ENCODE data around the gene CPLANE1.
A peak's percentile ranks its signal among the peaks of the same experiment; 100 is the strongest.
"Not testable (repeated sequence)": the region's sequence is repeated elsewhere in the genome, so short reads cannot be mapped to it uniquely, and the experiment has no call there.

Gene CPLANE1

DNA sequence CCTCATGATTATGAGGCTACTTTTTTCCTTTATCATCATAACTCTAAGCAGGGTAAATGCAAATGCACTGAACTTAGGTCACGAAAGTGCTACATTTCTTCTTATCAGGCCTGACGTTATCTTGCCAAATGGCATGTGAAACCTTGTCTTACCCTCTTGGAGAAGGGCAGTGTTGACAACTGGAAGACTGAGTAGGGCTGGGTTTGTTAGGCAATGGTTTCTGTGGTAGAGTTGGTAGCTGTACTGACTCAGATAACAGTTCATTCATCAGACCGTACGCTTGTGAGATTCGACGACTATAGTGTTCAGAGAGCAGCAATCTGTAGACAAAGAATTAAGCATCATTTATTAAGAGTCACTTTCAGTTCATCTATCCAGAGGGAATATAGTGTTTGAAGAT, 127.7 kb downstream of the CPLANE1 start:
- no peak for DNase-seq (ENCODE audit: insufficient read length, low spot score)
- no peak for TF ChIP-seq POLR2A (IDR thresholded peaks at IDR 0.05; ENCODE audit: low read depth, low read length)
- FAIRE-seq, result peak; percentile 6

GRCh38 chr5:37121027-37121426, 128.1 kb downstream of the CPLANE1 start:
- no peak for TF ChIP-seq POLR2A (IDR thresholded peaks at IDR 0.05; ENCODE audit: low read depth, low read length)
- DNase-seq (ENCODE audit: insufficient read length, low spot score) (no peak), FAIRE-seq (no peak)

GRCh38 chr5:37120270-37120669, 128.9 kb downstream of the CPLANE1 start:
- DNase-seq (ENCODE audit: insufficient read length, low spot score) (no peak), FAIRE-seq (no peak)
- TF ChIP-seq POLR2A (IDR thresholded peaks at IDR 0.05; ENCODE audit: low read depth, low read length), result no peak

- FAIRE-seq (no peak), DNase-seq (ENCODE audit: insufficient read length, low spot score) (no peak)
- no peak for TF ChIP-seq POLR2A (IDR thresholded peaks at IDR 0.05; ENCODE audit: low read depth, low read length)
These were observed 132.8 kb downstream of the CPLANE1 start for GRCh38 chr5:37116359-37116758.

DNA sequence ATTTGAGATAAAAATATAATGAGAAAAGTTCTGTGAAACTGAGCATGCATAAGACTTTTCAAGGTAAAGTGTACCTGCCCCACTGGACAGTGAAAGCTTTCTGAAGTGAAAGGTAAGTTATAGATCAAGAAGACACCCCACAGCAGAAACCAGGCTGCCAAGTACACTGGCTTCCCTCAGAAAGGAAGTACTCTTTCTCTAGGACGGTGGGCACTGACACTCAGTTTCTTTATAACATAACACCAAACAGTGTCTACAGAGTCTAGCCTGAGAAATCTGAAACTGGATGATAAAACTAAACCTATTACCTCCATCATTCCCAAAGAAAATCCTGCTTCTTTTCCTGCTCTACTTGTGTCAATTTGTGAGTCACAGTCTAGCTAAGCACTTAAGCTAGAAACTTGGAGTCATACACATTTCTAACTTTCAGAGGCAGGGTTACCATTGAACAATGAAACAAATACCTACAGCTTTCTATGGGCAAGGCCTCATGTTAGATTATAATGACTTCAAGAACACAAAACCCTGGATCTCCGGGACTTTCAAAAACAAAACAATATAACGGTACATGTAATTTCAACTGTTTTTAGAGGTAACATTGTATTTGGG, 136.7 kb downstream of the CPLANE1 start:
- TF ChIP-seq POLR2A (IDR thresholded peaks at IDR 0.05; ENCODE audit: low read depth, low read length), result no peak
- DNase-seq (ENCODE audit: insufficient read length, low spot score) (no peak), FAIRE-seq (no peak)

- DNase-seq (ENCODE audit: insufficient read length, low spot score) (no peak), FAIRE-seq (no peak)
- no peak for TF ChIP-seq POLR2A (IDR thresholded peaks at IDR 0.05; ENCODE audit: low read depth, low read length)
These were observed 137.5 kb downstream of the CPLANE1 start for GRCh38 chr5:37111426-37112382.

DNA sequence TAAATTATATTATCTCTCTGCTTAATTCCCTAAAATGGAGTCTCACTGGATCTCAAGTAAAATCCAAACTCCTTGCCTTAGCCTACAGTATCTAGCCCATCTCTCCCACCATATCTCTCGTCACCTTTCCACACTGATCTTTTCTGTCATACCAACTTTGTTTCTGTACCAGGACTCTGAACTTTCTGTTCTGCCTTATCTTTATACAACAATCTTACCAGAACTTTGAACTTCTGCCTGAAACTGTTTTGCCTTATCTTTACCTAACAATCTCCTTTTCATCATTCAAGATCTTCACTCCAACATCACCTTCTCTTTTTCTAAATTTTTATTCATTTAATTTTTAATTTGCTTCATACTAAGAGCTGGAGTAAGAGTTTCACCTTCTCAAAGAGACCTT, 139.0 kb downstream of the CPLANE1 start:
- DNase-seq (ENCODE audit: insufficient read length, low spot score), result no peak
- FAIRE-seq, result no peak
- no peak for TF ChIP-seq POLR2A (IDR thresholded peaks at IDR 0.05; ENCODE audit: low read depth, low read length)

- no peak for DNase-seq (ENCODE audit: insufficient read length, low spot score)
- no peak for FAIRE-seq
- TF ChIP-seq POLR2A (IDR thresholded peaks at IDR 0.05; ENCODE audit: low read depth, low read length), result no peak
These were observed 139.8 kb downstream of the CPLANE1 start for GRCh38 chr5:37109338-37109737.

DNA sequence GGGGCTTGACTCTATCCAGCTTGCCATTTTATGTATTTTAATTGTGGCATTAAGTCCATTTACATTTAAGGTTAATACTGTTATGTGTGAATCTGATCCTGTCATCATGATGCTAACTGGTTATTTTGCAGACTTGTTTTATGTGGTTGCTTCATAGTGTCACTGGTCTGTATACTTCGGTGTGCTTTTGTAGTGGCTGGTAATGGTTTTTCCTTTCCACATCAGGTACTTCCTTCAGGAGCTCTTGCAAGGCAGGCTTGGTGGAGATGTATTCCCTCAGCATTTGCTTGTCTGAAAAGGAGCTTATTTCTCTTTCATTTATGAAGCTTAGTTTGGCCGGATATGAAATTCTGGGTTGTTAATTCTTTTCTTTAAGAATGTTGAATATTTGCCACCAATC, 145.9 kb downstream of the CPLANE1 start:
- DNase-seq (ENCODE audit: insufficient read length, low spot score), result no peak
- TF ChIP-seq POLR2A (IDR thresholded peaks at IDR 0.05; ENCODE audit: low read depth, low read length), result no peak
- no peak for FAIRE-seq

- FAIRE-seq; DNase-seq (ENCODE audit: insufficient read length, low spot score): not testable (repeated sequence)
These were observed 149.9 kb downstream of the CPLANE1 start for GRCh38 chr5:37099267-37099666.

- DNase-seq (ENCODE audit: insufficient read length, low spot score), result not testable (repeated sequence)
These were observed 155.4 kb downstream of the CPLANE1 start for GRCh38 chr5:37093795-37094194.

GRCh38 chr5:37090781-37091180, 158.4 kb downstream of the CPLANE1 start:
- FAIRE-seq (no peak), DNase-seq (ENCODE audit: insufficient read length, low spot score) (no peak)
- TF ChIP-seq POLR2A (IDR thresholded peaks at IDR 0.05; ENCODE audit: low read depth, low read length), result no peak

More at GRCh38 chr5:37093795-37094194, 155.4 kb downstream of the CPLANE1 start:
- not testable (repeated sequence) for FAIRE-seq

GRCh38 chr5:37090123-37090726, 159.0 kb downstream of the CPLANE1 start:
- no peak for DNase-seq (ENCODE audit: insufficient read length, low spot score)
- TF ChIP-seq POLR2A (IDR thresholded peaks at IDR 0.05; ENCODE audit: low read depth, low read length), result no peak
- FAIRE-seq, result no peak

DNA sequence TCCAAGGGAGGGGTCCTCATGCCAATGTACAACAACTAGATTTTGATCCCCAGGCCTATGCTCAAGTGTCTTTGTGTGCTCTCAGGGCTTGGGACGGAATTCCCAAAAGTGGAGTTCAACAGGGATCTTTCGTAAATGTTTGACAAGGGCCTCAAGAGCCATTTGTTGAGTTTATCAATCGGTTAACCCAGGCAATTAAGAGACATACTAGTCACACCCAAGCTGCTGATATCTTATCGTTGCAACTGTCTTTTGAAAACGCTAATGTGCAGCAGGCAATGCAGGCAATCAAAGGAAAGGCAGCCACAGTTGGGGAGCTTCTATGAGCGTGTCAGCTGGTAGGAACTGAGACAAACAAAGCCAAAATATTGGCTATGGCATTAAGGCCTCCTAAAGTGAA, 161.2 kb downstream of the CPLANE1 start:
- no peak for FAIRE-seq
- no peak for DNase-seq (ENCODE audit: insufficient read length, low spot score)
- no peak for TF ChIP-seq POLR2A (IDR thresholded peaks at IDR 0.05; ENCODE audit: low read depth, low read length)
